Heart left ventricle (tissue), 16 donors: Measurements from ENCODE around the gene TSPAN32. TPM values are rescaled to one million over a fixed set of nuclear protein-coding genes. Genes with fewer than 3 reads are reported as not detected.
"Not testable (repeated sequence)": the region's sequence is repeated elsewhere in the genome, so short reads cannot be mapped to it uniquely, and the experiment has no call there.

Experiments
- ATAC-seq, 4 donors: fragments of 200-7000 bp; cut with Tn5 transposase; one replicate each; pipeline ENCODE4 v1.9.1; 2020 to 2022; ENCODE audit warnings: moderate library complexity in 4 of 4, mild to moderate bottlenecking in 3 of 4, moderate number of reproducible peaks in 1 of 4
- DNase-seq, 5 donors: peaks; one replicate each; pipeline ENCODE4 v3.0.0-alpha.2; 2020
- H3K27ac ChIP-seq, 12 donors: fragments of 200-600 bp; sonication (generic) in 4 of 12; one replicate each; pipeline versions ENCODE4 v1.5.0 to v1.8.0; 2016 to 2022; ENCODE audit warnings: mild to moderate bottlenecking in 2 of 12
- H3K27me3 ChIP-seq, 9 donors: fragments of 200-600 bp; sonication (generic) in 2 of 9; one replicate each; pipeline versions ENCODE4 v1.5.1 to v1.8.0; 2016 to 2022; ENCODE audit warnings: mild to moderate bottlenecking in 3 of 9
- H3K36me3 ChIP-seq, 9 donors: fragments of 200-600 bp; sonication (generic) in 2 of 9; one replicate each; pipeline versions ENCODE4 v1.5.0 to v1.8.0; 2018 to 2022; ENCODE audit warnings: mild to moderate bottlenecking in 2 of 9
- H3K4me1 ChIP-seq, 12 donors: fragments of 200-600 bp; sonication (generic) in 4 of 12; one replicate each; pipeline versions ENCODE4 v1.5.0 to v1.8.0; 2016 to 2022; ENCODE audit warnings: mild to moderate bottlenecking in 3 of 12
- H3K4me3 ChIP-seq, 12 donors: fragments of 200-600 bp; sonication (generic) in 4 of 12; one replicate each; pipeline versions ENCODE4 v1.5.0 to v1.8.0; 2017 to 2022; ENCODE audit warnings: mild to moderate bottlenecking in 9 of 12, moderate library complexity in 4 of 12
- H3K9me3 ChIP-seq, 12 donors: fragments of 200-600 bp; sonication (generic) in 4 of 12; one replicate each; pipeline versions ENCODE4 v1.5.0 to v1.8.0; 2016 to 2022; ENCODE audit warnings: mild to moderate bottlenecking in 1 of 12
- CTCF ChIP-seq, 12 donors: fragments of 200-600 bp; sonication (generic) in 4 of 12; IDR thresholded peaks; one replicate each; pipeline versions ENCODE4 v1.5.0 to v1.8.0; 2018 to 2022; ENCODE audit warnings: antibody characterized with exemption in 12 of 12, mild to moderate bottlenecking in 5 of 12
- POLR2A ChIP-seq, 2 donors: fragments of 450-650 bp; IDR thresholded peaks; one replicate each; pipeline ENCODE4 v1.6.1; 2017; ENCODE audit warnings: antibody characterized with exemption in 2 of 2, mild to moderate bottlenecking in 2 of 2, moderate library complexity in 2 of 2
- WGBS, 4 donors: extraction: QIAGEN DNeasy Blood & Tissue Kit in 2 of 4; methylation state at CpG; one replicate each; pipeline versions ENCODE4 v1.1.5 to v1.1.7; 2013 to 2018; 5-methylcytosine and 5-hydroxymethylcytosine counted together
- intact Hi-C, 10 donors: fragments of 100-400 bp; cut with DNase I; formaldehyde crosslinking; loops; one replicate each; pipeline versions ENCODE4 v1.11.1 to v1.14.2; 2022
- polyA plus RNA-seq, 2 donors: library from polyadenylated mRNA; stranded (reverse); fragments of 200-250 nt; gene quantifications; one replicate each; pipeline ENCODE4 v1.2.3, GENCODE V29; 2013
- total RNA-seq, 9 donors: library from RNA; depleted of rRNA in 2 of 9; stranded (reverse); fragments of >200 nt in 2 of 9; fragmentation: NEBNext Ultra II Directional in 3 of 9; extraction: Animal tissue kit (Norgen Biotek cat#: 25700) in 3 of 9; gene quantifications; one replicate each; pipeline versions ENCODE4 v1.1.0 to v1.2.4, GENCODE V29; 2016 to 2023
- donor health status: ischemic (EF 13 %, LVEDD 7.1; RV severe dilation, severe dysfunction).
- donor health status: healthy with polysubstance abuse.
- donor health status: DM: no; HTN: yes; CAD: no.
- donor health status: DM: no; HTN: no; CAD: no.
- donor health status: ischemic (EF 25% LVEDD 6.9; RV normal size, moderate dysfunction).
- donor health status: ischemic (EF 25% LVEDD 5.7; RV mildly dilated, moderate dysfunction).
- donor health status: healthy.
- donor health status: DM: yes; HTN: yes; CAD: no.
- donor health status: ischemic (EF 35%, LVEDD 5.7; RV mildly dilated, moderate dysfunction).
- donor health status: nonischemic (EF 11% LVEDD 7.7; RV severe dilation, severe dysfunction).
- donor health status: DM: yes; HTN: yes; CAD: no.
- donor health status: PGD.
- donor health status: ischemic (EF 29% LVEDD 5.4; RV normal size, mild dysfunction).
- donor health status: nonischemic (EF 23%, LVEDD 6.1; RV moderate dilation, normal function).

The TSPAN32 gene
- total and polyA plus RNA-seq, 11 donors = 3.5 to 29.5 (median 18.0) TPM

- TF ChIP-seq CTCF (IDR thresholded peaks at IDR 0.05) (no peak), POLR2A (IDR thresholded peaks at IDR 0.05) (no peak)
- no peak overlapping the region for H3K4me3 ChIP-seq
- H3K36me3 ChIP-seq = no peaks in the 10 kb centered on the region
- peaks cover 0 to 16% (median 0%) of the 10 kb centered on the region in 12 donors for H3K9me3 ChIP-seq
- no peak for DNase-seq
- 81 to 100% (median 86%) methylated on average over 1 to 3 of the region's 3 CpGs for WGBS, 4 donors
- no peaks in the 10 kb centered on the region for H3K4me1 ChIP-seq
- no peak overlapping the region for H3K27ac ChIP-seq
- intact Hi-C loops = no loop called here
- ATAC-seq = no peak
- H3K27me3 ChIP-seq = no peaks in the 10 kb centered on the region
Measured at GRCh38 chr11:2351701-2352100, 49.9 kb downstream of the TSPAN32 start.

DNA sequence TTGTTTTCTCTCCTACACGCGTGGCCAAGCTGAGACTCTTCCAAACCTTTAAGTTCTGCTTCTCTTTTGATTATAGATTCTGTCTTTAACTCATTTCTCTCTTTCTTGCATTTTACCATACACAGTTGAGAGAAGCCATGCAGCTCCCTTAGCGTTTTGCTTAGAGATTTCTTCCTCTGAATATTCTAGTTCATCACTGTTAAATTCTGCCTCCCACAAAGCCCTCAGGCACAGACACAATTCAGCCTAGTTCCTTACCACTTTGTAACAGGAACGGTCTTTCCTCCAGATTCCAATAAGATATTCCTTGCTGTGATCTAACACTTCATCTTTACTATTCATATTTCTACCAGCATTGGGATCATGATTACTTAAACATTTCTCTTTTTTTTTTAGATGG, 50.6 kb downstream of the TSPAN32 start:
- TF ChIP-seq CTCF (IDR thresholded peaks at IDR 0.05) = no peak
- TF ChIP-seq POLR2A (IDR thresholded peaks at IDR 0.05) = no peak
- Histone ChIP-seq H3K4me1 (no peaks in the 10 kb centered on the region), H3K27ac (no peak overlapping the region), H3K9me3 (peaks cover 0 to 16% (median 0%) of the 10 kb centered on the region in 12 donors), H3K27me3 (no peaks in the 10 kb centered on the region), H3K4me3 (no peak overlapping the region), H3K36me3 (no peaks in the 10 kb centered on the region)
- no peak for DNase-seq
- 79 to 89% (median 87%) methylated on average over 4 of the region's 4 CpGs for WGBS, 4 donors
- no peak for ATAC-seq
- intact Hi-C loops = no loop called here

- intact Hi-C loops = no loop called here
- TF ChIP-seq POLR2A (IDR thresholded peaks at IDR 0.05) (no peak), CTCF (IDR thresholded peaks at IDR 0.05) (no peak)
- H3K9me3 ChIP-seq = no peaks in the 10 kb centered on the region
- no peaks in the 10 kb centered on the region for H3K4me1 ChIP-seq
- no peaks in the 10 kb centered on the region for H3K36me3 ChIP-seq
- no peak overlapping the region for H3K4me3 ChIP-seq
- peak in 1 of 4 donors; percentile 13 for ATAC-seq
- 81 to 91% (median 83%) methylated on average over 7 of the region's 7 CpGs for WGBS, 4 donors
- no peak for DNase-seq
- no peak overlapping the region for H3K27ac ChIP-seq
- no peaks in the 10 kb centered on the region for H3K27me3 ChIP-seq
Measured at GRCh38 chr11:2355000-2355644, 53.3 kb downstream of the TSPAN32 start.

DNA sequence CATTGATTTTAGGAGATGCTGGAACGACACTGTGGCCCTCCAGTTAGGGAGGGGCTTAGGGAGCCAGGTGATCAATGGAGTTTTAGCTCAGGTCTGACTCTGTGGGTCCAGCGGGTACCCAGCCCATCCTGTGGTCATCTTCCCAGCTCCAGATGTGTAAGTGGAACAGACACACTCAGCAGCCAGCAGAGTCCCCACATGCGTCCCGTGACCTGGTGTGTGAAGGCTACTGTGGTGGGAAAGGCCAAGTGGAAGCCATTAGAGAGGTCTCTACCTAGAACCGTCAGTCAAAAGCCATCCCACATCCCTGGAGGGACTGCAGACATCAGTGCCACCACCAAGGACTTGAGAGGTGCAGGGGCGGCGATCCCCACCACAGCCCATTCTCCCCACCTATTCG, 55.4 kb downstream of the TSPAN32 start:
- no peaks in the 10 kb centered on the region for H3K36me3 ChIP-seq
- TF ChIP-seq CTCF (IDR thresholded peaks at IDR 0.05) = no peak
- TF ChIP-seq POLR2A (IDR thresholded peaks at IDR 0.05) = no peak
- WGBS, 4 donors = 65 to 83% (median 80%) methylated on average over 8 of the region's 8 CpGs
- DNase-seq (no peak), ATAC-seq (no peak)
- no peaks in the 10 kb centered on the region for H3K27me3 ChIP-seq
- no peak overlapping the region for H3K27ac ChIP-seq
- no peak overlapping the region for H3K4me3 ChIP-seq
- intact Hi-C loops = no loop called here
- no peaks in the 10 kb centered on the region for H3K4me1 ChIP-seq
- no peaks in the 10 kb centered on the region for H3K9me3 ChIP-seq

- ATAC-seq = not testable (repeated sequence)
Measured at GRCh38 chr11:2357651-2358050, 55.8 kb downstream of the TSPAN32 start.

More at GRCh38 chr11:2357651-2358050, 55.8 kb downstream of the TSPAN32 start:
- H3K4me1 ChIP-seq, H3K27me3 ChIP-seq, H3K9me3 ChIP-seq, intact Hi-C loops, H3K27ac ChIP-seq, H3K4me3 ChIP-seq, H3K36me3 ChIP-seq, DNase-seq: not testable (repeated sequence)
- 92 to 97% (median 95%) methylated on average over 13 of the region's 13 CpGs for WGBS, 4 donors
